HG02981 (cell line): ENCODE data around the gene RAB3D.
"Not testable (repeated sequence)": the region's sequence is repeated elsewhere in the genome, so short reads cannot be mapped to it uniquely, and the experiment has no call there.

ENCODE experiments used
- ATAC-seq: cut with Tn5 transposase; IDR thresholded peaks from one replicate; pipeline ENCODE4 v1.9.1; 2021; ENCODE audit warnings: mild to moderate bottlenecking, moderate library complexity; ENCODE audit not compliant: unreplicated experiment

Gene RAB3D

DNA sequence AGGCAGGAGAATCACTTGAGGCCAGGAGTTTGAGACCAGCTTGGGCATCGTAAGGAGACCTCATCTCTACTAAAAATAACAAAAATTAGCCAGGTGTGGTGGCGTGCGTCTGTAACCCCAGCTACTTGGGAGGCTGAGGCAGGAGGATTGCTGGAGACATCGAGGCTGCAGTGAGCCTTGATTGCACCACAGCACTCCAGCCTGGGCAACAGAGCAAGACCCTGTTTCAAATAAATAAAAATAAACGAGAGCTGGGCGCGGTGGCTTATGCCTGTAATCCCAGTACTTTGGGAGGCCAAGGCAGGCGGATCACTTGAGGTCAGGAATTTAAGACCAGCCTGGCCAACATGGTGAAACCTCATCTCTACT, 626 bp upstream of the RAB3D start:
- not testable (repeated sequence) for ATAC-seq

DNA sequence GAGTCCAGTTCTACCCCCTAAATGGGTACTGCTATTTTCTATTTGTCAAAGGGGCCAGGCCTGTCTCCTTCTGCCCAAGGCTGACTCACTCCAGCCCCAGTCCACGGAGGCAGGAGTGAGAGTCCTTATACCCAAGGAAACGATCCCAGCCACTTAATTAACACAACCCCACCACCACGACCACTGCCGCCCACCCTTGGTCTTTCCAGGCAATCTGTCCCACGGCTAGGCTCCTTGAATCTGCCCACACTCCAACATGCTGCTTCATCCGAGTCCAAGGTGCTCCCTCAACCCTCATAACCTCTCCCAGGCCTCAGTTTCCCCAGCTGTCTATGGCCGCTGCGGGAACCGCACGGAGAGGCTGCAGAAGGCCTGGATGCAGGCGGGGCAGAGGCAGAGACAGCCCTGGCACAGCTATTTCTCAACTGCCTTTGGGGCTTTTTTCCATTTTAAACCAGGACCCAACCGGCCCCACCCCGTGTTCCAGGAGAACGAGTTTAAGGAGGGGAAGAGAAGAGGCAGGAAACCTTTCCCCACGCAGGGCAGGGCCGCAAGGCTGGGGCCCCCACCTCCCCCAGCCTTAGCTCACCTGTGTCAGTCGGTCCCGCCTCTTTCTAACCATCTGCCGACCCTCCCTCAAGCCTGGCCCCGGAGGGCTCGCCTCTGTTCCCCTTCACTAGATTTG, 746 bp downstream of the RAB3D start:
- ATAC-seq, result no peak

DNA sequence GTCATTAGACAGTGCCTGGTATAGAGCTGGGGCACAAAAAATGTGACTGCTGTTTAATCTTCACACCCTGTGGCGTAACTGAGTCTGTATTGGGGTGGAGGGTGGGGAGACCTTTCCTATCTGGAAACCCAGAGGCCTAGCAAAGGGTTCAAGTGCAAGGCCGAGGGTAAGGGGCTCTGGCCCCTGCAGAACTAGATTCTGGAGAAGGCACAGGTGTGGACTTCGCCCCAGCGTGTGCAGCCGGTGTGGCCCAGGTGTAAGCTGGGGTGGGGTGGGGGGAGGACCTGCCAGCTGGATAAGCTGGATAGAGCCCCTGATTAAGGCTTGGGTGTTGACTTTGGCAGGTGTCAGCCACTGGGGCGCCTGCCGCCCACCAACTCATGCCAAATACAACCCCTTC, 1.3 kb downstream of the RAB3D start:
- no peak for ATAC-seq

GRCh38 chr19:11337080-11337479, 2.4 kb downstream of the RAB3D start:
- no peak for ATAC-seq

DNA sequence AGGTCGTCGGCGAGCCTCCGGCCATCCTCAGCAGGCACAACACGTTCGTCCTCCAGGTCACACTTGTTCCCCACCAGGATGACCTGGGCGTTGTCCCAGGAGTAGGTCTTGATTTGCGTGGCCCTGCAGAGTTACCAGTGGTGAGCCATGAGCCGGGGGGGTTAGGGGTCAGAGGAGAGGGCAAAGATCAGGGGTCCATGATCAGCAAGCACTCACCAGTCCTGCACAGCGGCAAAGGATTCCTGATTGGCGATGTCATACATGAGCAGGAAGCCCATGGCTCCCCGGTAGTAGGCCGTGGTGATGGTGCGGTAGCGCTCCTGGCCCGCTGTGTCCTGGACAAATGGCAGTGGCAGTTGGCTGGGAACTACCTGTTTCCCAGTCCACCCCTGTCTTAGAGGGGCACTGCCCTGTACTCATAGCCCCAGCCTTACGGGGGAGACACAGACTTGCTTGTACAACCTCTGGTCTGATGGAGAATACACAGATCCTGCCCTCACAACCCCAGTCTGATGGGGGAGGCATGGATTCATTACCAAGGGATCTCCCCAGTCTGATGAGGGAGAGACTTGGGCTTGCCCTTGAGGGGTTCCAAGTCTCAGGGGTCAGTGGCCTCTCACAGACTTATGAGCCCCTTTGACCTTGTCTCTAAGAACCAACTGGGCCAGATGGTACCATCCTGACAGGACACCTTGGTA, 3.9 kb downstream of the RAB3D start:
- no peak for ATAC-seq

GRCh38 chr19:11333838-11334237, 5.6 kb downstream of the RAB3D start:
- not testable (repeated sequence) for ATAC-seq

DNA sequence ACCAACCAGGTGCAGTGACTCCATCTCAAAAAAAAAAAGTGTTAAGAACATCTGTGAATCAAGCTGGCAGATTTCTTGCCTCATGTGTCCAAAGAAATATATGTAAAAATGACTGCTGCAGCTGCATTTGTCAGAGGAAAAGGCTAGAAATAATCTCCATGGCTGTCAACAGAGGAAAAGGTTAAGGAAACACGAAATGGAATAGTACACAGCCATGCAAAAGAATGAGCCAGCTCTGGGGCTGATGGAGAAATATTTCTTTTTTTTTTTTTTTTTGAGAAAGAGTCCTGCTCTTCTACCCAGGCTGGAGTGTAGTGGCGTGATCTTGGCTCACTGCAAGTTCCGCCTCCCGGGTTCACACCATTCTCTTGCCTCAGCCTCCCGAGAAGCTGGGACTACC, 6.6 kb downstream of the RAB3D start:
- no peak for ATAC-seq

GRCh38 chr19:11331502-11331901, 8.0 kb downstream of the RAB3D start:
- no peak for ATAC-seq

GRCh38 chr19:11330127-11330526, 9.3 kb downstream of the RAB3D start:
- no peak for ATAC-seq

DNA sequence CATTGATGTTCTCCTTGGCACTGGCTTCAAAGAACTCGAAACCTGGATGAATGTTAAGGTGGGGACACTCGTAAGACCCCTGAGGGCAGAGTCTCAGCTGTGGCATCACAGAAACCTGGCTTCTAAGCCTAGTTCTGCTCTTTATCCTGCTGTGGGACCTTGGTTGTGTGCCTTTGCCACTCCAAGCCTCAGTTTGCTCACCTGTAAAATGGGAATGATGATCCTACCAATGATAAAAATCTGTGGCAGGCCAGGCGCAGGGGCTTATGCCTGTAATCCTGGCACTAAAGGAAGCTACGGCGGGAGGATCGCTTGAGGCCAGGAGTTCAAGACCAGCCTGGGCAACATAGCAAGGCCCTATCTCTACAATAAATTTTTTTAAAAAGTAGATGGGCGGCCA, 13.9 kb downstream of the RAB3D start:
- no peak for ATAC-seq

GRCh38 chr19:11324748-11325389, 14.6 kb downstream of the RAB3D start:
- ATAC-seq, result no peak

- ATAC-seq, result peak; percentile 51
Measured at GRCh38 chr19:11324079-11324661, 15.3 kb downstream of the RAB3D start.

GRCh38 chr19:11323601-11324078, 15.8 kb downstream of the RAB3D start:
- no peak for ATAC-seq

GRCh38 chr19:11322269-11323024, 17.0 kb downstream of the RAB3D start:
- ATAC-seq, result no peak

DNA sequence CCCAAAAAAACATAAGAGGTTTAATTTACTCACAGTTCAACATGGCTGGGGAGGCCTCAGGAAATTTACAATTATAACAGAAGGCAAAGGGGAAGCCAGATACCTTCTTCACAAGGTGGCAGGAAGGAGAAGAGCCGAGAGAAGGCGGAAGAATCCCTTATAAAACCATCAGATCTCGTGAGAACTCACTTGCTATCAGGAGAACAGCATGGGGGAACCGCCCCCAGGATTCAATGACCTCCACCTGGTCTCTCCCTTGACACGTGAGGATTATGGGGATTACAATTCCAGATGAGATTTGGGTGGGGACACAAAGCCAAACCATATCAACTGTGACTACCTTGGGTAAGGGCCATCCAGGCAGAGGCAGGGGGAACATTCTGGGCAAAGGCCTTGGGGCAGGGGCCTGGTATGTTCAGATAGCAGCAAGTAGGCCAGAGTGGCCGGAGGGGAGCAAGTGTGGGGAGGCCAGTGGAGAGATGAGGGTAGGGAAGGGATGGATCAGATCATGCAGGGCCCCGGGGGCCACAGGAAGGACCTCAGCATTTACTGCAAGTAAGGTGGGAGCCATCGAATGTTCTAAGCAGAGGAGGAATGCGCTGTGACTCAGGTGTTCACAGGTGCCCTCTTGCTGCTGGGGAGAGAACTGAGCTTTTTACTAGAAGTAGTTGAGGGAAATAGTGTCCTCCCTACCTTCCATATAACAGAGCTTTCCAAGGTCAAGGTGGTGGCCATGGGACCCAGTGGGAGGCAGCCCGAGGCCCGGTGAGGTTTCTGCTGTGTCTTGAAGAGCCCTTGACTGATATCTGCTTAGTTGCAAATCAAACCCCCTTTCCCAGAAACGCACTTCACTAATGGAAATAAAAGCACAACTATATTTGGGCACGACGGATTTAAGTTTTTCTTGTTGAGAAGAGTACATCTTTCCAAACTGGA, 18.0 kb downstream of the RAB3D start:
- no peak for ATAC-seq

- not testable (repeated sequence) for ATAC-seq
Measured at GRCh38 chr19:11320278-11320995, 19.0 kb downstream of the RAB3D start.

DNA sequence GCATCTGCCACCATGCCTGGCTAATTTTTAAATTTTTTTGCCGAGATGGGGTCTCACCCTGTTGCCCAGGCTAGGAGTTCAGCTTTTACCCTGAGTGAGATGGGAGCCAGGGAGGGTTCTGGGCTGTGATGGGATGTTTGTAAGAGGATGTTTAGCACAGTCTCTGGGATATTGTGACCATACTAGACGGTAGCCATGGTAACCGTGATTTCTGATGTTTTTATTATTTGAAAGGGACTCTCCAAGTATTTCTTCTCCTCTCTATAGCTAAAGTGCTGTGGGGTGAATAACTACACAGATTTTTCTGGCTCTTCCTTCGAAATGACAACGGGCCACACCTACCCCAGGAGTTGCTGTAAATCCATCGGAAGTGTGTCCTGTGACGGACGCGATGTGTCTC, 33.1 kb downstream of the RAB3D start:
- no peak for ATAC-seq

- ATAC-seq, result no peak
Measured at GRCh38 chr19:11304936-11305335, 34.5 kb downstream of the RAB3D start.

DNA sequence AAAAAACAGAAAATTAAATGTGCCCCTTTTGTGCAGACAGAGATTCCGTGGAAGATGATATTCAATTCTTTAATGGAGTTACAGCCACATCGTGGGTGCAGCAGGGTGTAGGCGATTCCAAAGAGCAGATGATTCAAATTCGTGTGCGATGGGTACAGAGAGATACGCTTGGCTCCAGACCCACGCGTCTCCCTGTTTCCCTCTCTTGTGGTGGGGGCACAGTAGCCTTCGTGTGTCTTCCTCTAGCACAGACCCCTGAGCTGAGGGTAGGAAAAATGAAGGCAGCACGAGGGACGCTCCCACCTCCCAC, 38.7 kb downstream of the RAB3D start:
- no peak for ATAC-seq
